HG03108 (cell line): ENCODE results near the gene MAGI1.
"Not testable (repeated sequence)": the region's sequence is repeated elsewhere in the genome, so short reads cannot be mapped to it uniquely, and the experiment has no call there.

Experiments used
- ATAC-seq: cut with Tn5 transposase; IDR thresholded peaks from one replicate; pipeline ENCODE4 v1.9.1; 2021; ENCODE audit warnings: moderate library complexity; ENCODE audit not compliant: unreplicated experiment

MAGI1 gene

DNA sequence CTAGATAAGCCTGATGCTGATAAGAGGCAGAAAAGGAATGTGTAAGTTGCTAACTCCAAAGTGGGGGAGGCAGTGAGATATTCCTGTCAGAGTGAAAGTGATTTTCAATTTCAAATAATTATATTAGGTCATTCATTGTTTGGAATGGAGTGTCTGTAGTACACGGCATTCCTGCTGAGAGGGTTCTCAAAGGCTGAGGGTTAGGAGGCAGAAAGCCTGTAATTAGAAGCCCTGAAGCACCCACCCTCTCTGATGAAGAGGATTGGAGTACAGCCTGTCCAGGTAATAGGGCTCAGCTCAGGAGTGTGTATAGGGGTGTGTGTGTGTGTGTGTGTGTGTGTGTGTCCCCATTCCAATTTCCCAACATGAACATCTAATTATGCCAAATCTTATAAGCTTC is 486.8 kb downstream of the MAGI1 start:
- no peak for ATAC-seq

- ATAC-seq: no peak
Measured at GRCh38 chr3:65550137-65550536, 488.6 kb downstream of the MAGI1 start.

DNA sequence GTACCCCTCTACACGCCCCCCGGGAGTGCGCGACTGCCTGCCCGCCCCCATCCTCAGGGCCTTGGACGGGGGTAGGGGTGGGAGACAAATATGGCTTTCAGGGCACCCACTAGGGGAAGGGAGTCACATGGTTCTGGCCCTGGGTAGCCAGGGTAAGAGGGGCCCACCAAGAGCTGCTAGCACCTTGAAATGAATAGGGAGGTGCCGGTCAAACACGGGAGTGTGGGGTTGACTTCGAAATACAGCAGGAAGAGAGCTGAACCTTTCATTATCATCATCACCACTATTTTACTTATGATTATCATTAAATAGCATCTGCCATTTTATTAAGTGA is 489.1 kb downstream of the MAGI1 start:
- ATAC-seq: no peak

DNA sequence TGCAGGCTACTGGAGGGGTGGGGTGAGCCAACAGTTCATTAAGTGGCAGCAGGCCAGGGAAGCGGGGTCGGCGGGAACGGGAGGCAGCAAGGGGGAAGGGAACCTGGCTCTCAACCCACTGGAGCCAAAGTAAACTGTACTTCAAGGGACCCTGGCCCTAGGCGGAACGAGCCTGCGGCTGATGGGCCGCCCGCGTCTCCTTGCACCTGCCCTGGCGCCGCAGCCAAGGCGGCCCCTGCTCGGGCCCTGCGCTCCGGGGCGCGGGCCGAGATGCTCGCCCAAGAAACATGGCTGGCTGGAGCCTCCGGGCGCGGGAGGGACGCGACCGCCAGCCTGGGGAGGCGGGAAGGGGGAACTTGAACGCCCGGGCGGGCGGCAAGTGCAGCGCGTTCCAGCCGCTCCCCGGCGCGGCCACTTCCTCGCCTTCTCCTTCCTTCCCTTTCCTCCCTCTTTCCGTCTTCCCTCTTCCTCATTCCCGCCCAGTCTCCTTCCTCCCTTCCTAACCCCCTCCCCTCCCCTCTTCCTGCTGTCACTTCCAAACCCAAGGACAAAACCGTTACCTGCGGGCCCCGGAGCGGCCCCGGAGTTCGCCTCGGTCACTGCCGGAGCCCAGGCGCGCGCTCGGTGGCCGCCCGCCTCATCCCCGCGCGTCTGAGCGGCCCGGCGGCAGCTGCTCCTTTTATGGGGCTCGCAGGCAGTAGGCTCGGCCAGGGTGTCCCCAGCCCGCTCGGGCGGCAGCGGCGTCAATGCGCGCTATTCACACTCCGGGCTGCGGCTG is 489.7 kb downstream of the MAGI1 start:
- ATAC-seq: no peak

- no peak for ATAC-seq
Measured at GRCh38 chr3:65545429-65545828, 493.3 kb downstream of the MAGI1 start.

- not testable (repeated sequence) for ATAC-seq
Measured at GRCh38 chr3:65543391-65543790, 495.3 kb downstream of the MAGI1 start.

DNA sequence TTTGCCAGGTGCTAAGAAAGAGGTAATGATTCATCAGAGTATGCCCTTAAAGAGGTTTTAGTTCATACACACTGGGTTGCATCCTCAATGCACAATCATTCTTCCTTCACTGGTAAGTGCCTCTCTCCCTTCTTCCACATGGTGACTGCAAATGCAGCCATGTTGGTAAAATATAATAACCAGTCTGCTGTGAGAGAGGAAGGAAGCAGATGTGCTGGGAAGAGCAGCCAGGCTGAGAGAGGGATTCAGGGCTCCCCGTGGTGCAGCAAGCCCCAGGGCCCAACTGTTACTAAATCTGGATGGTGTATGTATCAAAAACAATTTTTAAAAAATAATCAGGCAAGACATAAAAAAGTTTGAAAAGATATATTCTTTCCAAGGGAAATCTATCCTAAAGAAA is 498.1 kb downstream of the MAGI1 start:
- no peak for ATAC-seq

DNA sequence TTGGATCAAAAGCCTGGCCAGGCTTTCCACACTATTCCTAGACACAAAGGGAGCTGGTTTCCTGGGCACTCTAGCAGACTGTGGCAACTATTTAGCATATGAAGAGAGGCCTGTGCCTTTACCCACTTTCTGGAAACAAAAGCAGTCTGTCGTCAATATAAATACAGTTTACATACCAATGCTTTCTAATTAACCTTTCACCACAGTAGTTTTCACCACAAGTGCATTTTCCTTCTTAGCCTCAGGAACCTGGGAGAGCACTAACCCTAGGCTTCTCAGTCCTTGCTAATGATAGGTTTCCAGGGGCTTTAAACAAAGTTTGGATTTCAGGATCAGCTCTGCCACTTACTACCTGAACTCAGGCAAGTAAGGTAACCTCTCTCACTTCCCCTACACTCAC is 499.1 kb downstream of the MAGI1 start:
- ATAC-seq: no peak

DNA sequence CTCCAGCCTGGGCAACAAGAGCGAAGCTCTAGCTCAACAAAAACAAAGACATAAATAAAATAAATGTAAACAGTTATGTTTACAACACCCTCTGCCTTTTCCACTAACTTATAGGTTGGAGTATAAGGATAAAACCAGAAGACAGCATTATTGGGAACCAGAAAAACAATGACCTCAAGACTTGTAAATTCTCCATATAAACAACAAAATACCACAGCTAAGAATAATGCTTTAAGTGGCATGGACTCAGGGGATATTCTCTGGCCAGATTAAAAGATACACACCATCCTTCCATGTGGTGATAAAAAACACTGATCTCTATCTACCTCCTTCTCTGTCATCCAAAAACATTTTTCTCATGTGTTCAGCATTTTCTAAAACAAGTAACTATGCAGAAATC is 500.6 kb downstream of the MAGI1 start:
- no peak for ATAC-seq

GRCh38 chr3:65537109-65537508 is 501.6 kb downstream of the MAGI1 start:
- ATAC-seq: no peak

GRCh38 chr3:65535260-65535659 is 503.5 kb downstream of the MAGI1 start:
- no peak for ATAC-seq

DNA sequence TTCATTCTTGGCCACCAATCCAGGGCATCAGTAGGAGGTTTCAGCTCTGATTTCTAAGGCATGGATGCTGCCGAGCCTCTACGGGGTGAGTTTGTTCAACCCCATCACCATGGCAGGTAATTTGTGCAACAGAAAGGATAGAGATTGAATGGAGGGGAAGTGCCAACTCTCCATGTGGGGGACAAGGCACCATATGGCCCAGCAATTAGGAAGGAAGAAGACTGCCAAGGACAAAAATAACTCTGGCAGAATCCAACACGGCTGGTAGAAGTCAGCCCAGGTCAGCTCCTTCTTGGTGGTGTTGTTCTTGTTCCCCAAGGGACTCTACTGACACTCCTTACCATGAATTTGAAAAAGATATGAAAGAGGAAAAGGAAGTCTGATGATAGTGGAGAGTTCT is 503.9 kb downstream of the MAGI1 start:
- ATAC-seq: no peak

DNA sequence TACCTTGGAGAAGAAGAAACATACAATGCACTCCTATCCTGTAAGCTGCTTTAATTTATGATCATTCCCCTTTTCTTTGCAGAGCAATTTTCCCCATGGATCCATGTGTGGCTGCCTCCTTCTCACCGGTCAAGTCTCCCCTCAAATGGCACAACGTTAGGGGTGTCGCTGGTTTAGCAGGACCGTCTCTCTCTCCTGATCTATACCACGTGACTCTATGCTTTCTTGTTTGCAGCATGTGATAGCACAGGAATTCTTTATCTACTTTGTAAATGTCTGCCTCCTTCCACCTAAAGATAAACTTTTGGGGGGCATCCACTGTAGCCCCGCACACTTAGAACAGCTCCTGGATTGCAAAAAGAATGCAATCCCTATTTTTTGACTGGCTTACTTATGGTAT is 506.0 kb downstream of the MAGI1 start:
- no peak for ATAC-seq

GRCh38 chr3:65532215-65532614 is 506.5 kb downstream of the MAGI1 start:
- no peak for ATAC-seq

DNA sequence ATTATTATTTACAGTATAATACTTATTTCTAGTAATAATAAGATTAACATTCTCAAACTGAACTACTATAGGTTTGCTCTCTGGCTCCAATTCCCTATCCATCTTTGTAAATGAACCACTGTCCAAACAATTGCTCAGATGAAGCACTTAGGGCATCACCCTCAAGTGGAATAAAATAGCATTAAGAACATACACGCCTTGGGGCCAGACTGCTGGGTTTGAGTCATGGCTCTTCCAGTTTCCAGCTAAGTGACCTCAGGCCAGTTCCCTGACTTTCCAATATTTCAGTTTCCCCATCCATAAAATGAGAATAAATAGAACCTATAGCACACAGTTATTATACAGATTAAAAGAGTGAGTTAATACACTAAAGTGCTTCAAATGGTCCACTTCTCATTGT is 507.2 kb downstream of the MAGI1 start:
- no peak for ATAC-seq

DNA sequence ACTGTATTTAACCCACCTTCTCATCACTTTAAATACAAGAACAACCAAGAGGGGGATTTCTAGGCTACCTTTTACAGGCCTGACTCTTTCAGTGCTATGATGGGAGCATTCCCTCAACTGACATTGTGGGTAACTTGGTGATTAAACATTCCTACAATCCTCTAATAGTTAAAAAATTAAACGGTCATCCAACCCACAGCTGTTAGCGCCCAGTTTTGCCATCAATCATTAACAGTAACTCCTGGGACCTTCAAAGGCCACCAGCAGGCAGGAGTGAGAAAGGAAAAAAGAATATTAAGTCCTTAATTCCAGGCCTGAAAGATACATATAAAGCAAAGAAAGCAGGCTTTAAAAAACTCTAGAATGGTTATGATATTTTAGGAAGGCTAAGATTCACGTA is 512.1 kb downstream of the MAGI1 start:
- ATAC-seq: no peak

- ATAC-seq: no peak
Measured at GRCh38 chr3:65524584-65524983, 514.1 kb downstream of the MAGI1 start.

GRCh38 chr3:65523878-65524277 is 514.8 kb downstream of the MAGI1 start:
- no peak for ATAC-seq

DNA sequence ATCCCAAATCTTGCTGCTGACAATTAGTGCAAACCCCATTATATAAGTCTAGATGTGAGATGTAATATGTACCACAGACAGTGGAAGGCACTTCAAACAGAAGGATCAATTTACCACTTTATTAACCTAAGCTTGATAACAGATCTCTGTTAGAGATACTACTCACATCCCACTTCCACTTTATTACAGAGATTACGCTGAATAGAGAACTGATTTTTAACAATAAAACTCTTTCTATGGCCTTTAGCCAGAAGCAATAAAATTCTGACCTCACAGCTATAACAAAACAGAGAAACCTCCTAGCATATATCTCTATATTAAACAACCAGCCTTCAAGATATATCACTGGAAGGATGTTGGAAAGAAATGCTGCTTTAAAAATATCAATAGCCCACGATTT is 517.7 kb downstream of the MAGI1 start:
- ATAC-seq: no peak

DNA sequence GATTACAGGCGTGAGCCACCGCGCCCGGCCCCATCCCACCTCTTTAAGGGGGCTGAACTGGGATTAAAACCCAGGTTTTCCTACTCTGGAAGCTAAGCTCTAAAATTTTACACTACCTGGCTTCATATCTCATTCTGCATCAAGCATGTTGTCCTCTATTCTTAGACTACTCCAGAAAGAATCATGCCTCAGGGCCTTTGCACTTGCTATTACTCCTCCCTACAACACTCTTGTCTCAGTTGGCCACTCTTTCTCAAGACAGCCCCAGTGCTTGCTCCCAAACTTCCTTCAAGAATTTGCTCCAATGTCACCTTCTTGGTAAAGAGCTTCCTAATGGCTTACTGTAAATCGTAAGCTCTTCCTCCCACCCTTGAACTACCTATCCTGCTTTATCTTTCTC is 521.7 kb downstream of the MAGI1 start:
- no peak for ATAC-seq

DNA sequence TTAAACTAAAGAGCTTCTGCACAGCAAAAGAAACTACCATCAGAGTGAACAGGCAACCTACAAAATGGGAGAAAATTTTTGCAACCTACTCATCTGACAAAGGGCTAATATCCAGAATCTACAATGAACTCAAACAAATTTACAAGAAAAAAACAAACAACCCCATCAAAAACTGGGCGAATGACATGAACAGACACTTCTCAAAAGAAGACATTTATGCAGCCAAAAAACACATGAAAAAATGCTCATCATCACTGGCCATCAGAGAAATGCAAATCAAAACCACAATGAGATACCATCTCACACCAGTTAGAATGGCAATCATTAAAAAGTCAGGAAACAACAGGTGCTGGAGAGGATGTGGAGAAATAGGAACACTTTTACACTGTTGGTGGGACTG is 524.4 kb downstream of the MAGI1 start:
- not testable (repeated sequence) for ATAC-seq

DNA sequence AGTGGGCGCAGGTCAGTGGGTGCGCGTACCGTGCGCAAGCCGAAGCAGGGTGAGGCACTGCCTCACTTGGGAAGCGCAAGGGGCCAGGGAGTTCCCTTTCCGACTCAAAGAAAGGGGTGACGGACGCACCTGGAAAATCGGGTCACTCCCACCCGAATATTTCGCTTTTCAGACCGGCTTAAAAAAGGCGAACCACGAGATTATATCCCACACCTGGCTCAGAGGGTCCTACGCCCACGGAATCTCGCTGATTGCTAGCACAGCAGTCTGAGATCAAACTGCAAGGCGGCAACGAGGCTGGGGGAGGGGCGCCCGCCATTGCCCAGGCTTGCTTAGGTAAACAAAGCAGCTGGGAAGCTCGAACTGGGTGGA is 529.3 kb downstream of the MAGI1 start:
- not testable (repeated sequence) for ATAC-seq

- no peak for ATAC-seq
Measured at GRCh38 chr3:65508750-65509422, 529.8 kb downstream of the MAGI1 start.
